ENCODE measurements around the gene PLCB4.

The PLCB4 gene

GRCh38 chr20:9112541-9113515, 43.9 kb downstream of the PLCB4 start:
- TF ChIP-seq, protein P1, sequence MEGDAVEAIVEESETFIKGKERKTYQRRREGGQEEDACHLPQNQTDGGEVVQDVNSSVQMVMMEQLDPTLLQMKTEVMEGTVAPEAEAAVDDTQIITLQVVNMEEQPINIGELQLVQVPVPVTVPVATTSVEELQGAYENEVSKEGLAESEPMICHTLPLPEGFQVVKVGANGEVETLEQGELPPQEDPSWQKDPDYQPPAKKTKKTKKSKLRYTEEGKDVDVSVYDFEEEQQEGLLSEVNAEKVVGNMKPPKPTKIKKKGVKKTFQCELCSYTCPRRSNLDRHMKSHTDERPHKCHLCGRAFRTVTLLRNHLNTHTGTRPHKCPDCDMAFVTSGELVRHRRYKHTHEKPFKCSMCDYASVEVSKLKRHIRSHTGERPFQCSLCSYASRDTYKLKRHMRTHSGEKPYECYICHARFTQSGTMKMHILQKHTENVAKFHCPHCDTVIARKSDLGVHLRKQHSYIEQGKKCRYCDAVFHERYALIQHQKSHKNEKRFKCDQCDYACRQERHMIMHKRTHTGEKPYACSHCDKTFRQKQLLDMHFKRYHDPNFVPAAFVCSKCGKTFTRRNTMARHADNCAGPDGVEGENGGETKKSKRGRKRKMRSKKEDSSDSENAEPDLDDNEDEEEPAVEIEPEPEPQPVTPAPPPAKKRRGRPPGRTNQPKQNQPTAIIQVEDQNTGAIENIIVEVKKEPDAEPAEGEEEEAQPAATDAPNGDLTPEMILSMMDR (IDR thresholded peaks at IDR 0.05) = no peak
- Histone ChIP-seq H3K27ac (peak overlapping the region in 1 of 2 donors; percentile 31), H3K4me3 (peak overlapping the region; percentile 9)
- no peak for DNase-seq (ENCODE audit: low spot score)

DNA sequence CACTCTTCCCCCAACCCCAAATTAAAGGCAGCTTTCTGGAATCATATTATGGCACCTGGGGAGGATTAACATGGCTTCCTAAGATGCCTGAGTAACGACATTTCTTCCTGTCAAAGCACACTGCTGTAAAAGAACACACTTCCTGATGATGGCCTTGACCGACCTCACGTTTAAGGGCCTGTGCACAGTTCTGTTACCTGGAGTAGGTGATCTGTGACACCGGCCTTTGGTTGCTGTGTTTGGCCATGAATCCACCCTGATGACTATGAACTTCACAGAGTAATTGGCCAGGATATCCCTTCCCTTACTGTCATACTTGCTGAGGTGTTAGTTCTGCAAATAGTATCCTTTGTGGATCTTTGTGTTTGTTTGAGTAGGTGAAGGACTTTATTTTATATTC, 45.8 kb downstream of the PLCB4 start:
- TF ChIP-seq, protein P1 (IDR thresholded peaks at IDR 0.05) = no peak

DNA sequence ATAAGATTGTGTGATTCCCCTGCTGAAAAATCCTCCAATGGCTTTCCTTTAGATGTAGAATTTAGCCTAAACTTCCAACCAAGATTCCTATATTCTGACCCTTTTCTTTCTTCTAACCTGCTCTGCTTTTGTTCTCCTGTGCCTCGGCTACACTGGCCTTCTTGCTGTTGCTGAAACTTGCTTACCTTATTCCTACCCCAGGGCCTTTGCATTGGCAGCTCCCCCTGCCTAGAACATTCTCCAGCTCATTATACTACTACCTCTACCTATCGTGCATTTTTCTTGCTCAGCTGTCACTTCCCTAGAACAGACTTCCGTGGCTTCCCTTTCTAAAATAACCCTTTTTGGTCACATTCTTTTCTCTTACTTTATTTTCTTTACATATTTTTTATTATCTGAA, 48.7 kb downstream of the PLCB4 start:
- no peak overlapping the region for H3K4me3 ChIP-seq
- no peak for DNase-seq (ENCODE audit: low spot score)
- TF ChIP-seq, protein P1 (IDR thresholded peaks at IDR 0.05) = no peak
- H3K27ac ChIP-seq = no peak overlapping the region

More for the DNA sequence above, 45.8 kb downstream of the PLCB4 start:
- H3K27ac ChIP-seq = no peak overlapping the region
- no peak for DNase-seq (ENCODE audit: low spot score)
- no peak overlapping the region for H3K4me3 ChIP-seq

DNA sequence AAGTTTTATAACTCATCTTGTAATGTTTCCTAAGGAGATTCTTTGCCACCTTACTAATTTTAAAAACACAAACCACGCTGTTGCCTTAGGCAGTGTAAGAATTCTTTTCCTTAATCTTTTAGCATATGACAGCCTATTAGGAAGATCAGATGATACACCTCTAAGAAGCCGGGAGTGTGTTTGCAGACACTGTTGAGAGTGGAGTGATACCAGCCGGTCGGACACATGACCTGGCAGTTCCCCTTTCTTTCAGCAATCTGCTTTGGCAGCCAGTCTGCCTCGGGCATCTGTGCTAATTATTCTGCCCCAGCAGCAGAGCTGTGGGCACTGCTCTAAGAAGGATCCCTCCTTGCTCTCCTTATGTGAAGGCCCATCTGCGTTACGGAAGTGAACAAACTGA, 50.9 kb downstream of the PLCB4 start:
- DNase-seq (ENCODE audit: low spot score) = no peak
- TF ChIP-seq, protein P1 (IDR thresholded peaks at IDR 0.05) = no peak
- H3K4me3 ChIP-seq = no peak overlapping the region
- no peak overlapping the region for H3K27ac ChIP-seq

DNA sequence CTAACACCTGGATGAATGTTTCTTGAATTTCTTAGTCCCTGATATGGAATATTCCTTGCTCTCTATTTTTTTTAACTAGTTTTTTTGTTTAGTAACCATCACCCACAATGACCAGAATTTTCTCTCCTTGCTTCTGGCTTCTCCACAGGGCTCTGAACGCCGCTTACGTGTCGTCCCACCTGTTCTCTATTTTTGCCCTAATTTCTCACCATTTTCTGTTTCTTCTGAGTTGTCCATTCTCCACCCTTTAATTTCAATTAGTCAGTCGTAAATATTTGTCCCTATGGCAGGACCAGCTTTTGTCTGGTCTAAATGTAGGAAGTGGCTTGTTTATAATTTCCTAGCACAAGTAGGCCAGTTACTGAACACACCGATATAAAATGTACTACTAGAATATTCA, 52.3 kb downstream of the PLCB4 start:
- no peak overlapping the region for H3K4me3 ChIP-seq
- no peak for DNase-seq (ENCODE audit: low spot score)
- TF ChIP-seq, protein P1 (IDR thresholded peaks at IDR 0.05) = no peak
- H3K27ac ChIP-seq = no peak overlapping the region

- TF ChIP-seq, protein P1 (IDR thresholded peaks at IDR 0.05) = no peak
Measured at GRCh38 chr20:9122571-9122970, 53.7 kb downstream of the PLCB4 start.

DNA sequence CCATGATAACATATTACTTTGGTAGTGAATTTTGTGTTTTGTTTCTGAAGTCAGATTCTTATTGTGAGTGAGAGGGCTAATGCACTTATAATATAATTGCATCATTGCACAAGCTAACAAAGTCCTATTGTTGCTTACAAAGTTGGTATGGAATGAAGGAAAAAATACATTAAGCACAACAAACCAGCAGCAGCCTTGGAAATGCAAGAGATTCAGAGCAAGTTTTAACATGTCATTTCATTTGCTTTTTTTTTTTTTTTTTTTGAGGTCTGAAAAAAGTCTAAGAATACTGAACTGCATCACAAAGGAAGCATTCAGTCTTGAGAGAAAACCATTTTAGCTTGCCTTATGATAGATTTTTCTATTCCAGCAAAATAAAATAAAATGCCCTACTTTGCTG, 57.6 kb downstream of the PLCB4 start:
- H3K4me3 ChIP-seq = no peak overlapping the region
- no peak for DNase-seq (ENCODE audit: low spot score)
- TF ChIP-seq, protein P1 (IDR thresholded peaks at IDR 0.05) = no peak
- no peak overlapping the region for H3K27ac ChIP-seq

More at GRCh38 chr20:9122571-9122970, 53.7 kb downstream of the PLCB4 start:
- Histone ChIP-seq H3K27ac (no peak overlapping the region), H3K4me3 (no peak overlapping the region)
- no peak for DNase-seq (ENCODE audit: low spot score)

Measured in coronary artery (tissue), 2 donors.